DMS53 (cell line): Measurements from ENCODE around the gene VPS41.

Experiments used
- DNase-seq: peaks from one replicate; lab custom pipeline; 2025; lab: John Stamatoyannopoulos, UW

Gene VPS41

GRCh38 chr7:38905056-38905759 is 3.8 kb downstream of the VPS41 start:
- no peak for DNase-seq

- no peak for DNase-seq
Measured at GRCh38 chr7:38903057-38903456, 5.9 kb downstream of the VPS41 start.

- no peak for DNase-seq
Measured at GRCh38 chr7:38902449-38902848, 6.5 kb downstream of the VPS41 start.

GRCh38 chr7:38893061-38893460 is 15.9 kb downstream of the VPS41 start:
- no peak for DNase-seq

- DNase-seq, result no peak
Measured at GRCh38 chr7:38890597-38890996, 18.4 kb downstream of the VPS41 start.

- peak; percentile 10 for DNase-seq
Measured at GRCh38 chr7:38889872-38890432, 19.0 kb downstream of the VPS41 start.

- no peak for DNase-seq
Measured at GRCh38 chr7:38889079-38889478, 19.9 kb downstream of the VPS41 start.

- DNase-seq, result no peak
Measured at GRCh38 chr7:38886265-38886664, 22.7 kb downstream of the VPS41 start.

GRCh38 chr7:38883706-38884105 is 25.3 kb downstream of the VPS41 start:
- no peak for DNase-seq

- no peak for DNase-seq
Measured at GRCh38 chr7:38881947-38882684, 26.9 kb downstream of the VPS41 start.

GRCh38 chr7:38881015-38881414 is 28.0 kb downstream of the VPS41 start:
- DNase-seq, result no peak

- no peak for DNase-seq
Measured at GRCh38 chr7:38880454-38880853, 28.5 kb downstream of the VPS41 start.

GRCh38 chr7:38880035-38880434 is 29.0 kb downstream of the VPS41 start:
- DNase-seq, result no peak

- no peak for DNase-seq
Measured at GRCh38 chr7:38878694-38879457, 30.1 kb downstream of the VPS41 start.

- no peak for DNase-seq
Measured at GRCh38 chr7:38873433-38873832, 35.6 kb downstream of the VPS41 start.

- no peak for DNase-seq
Measured at GRCh38 chr7:38872202-38872601, 36.8 kb downstream of the VPS41 start.

GRCh38 chr7:38870147-38870546 is 38.8 kb downstream of the VPS41 start:
- no peak for DNase-seq

- DNase-seq, result peak; percentile 96
Measured at GRCh38 chr7:38863601-38864291, 45.2 kb downstream of the VPS41 start.

- DNase-seq, result peak; percentile 13
Measured at GRCh38 chr7:38862666-38863065, 46.3 kb downstream of the VPS41 start.

GRCh38 chr7:38858259-38858884 is 50.6 kb downstream of the VPS41 start:
- DNase-seq, result peak; percentile 90

- peak; percentile 30 for DNase-seq
Measured at GRCh38 chr7:38855867-38856266, 53.1 kb downstream of the VPS41 start.
